ACC112 (cell line): ENCODE results near the gene BCL2A1.
A peak's percentile ranks its signal among the peaks of the same experiment; 100 is the strongest.

Source experiments
- H2AFZ ChIP-seq: fragments of 200-600 bp; sonication (generic); one replicate; pipeline ENCODE4 v1.6.0; 2017; ENCODE audit warnings: antibody characterized with exemption, low read length; ENCODE audit not compliant: unreplicated experiment
- H3K27ac ChIP-seq: fragments of 200-600 bp; sonication (generic); 2 replicates; pipeline ENCODE4 v1.5.1; 2014; ENCODE audit warnings: low read depth, mild to moderate bottlenecking, antibody characterized with exemption, low read length, moderate library complexity
- H3K27me3 ChIP-seq: fragments of 200-600 bp; sonication (generic); 2 replicates; pipeline ENCODE4 v1.6.1; 2014; ENCODE audit warnings: mild to moderate bottlenecking, antibody characterized with exemption, low read length, moderate library complexity, mixed read lengths; ENCODE audit not compliant: insufficient read depth
- H3K36me3 ChIP-seq: fragments of 200-600 bp; sonication (generic); 2 replicates; pipeline ENCODE4 v1.6.1; 2016; ENCODE audit warnings: mild to moderate bottlenecking, antibody characterized with exemption, low read length, moderate library complexity, mixed read lengths; ENCODE audit not compliant: insufficient read depth
- H3K4me1 ChIP-seq: fragments of 200-600 bp; sonication (generic); one replicate; pipeline ENCODE4 v1.6.1; 2016; ENCODE audit warnings: low read length, mixed read lengths; ENCODE audit not compliant: insufficient read depth, unreplicated experiment, control insufficient read depth
- H3K4me3 ChIP-seq: fragments of 200-600 bp; sonication (generic); 2 replicates; pipeline ENCODE4 v1.5.1; 2014; ENCODE audit warnings: mild to moderate bottlenecking, low read depth, low read length
- H3K79me2 ChIP-seq: fragments of 200-600 bp; sonication (generic); one replicate; pipeline ENCODE4 v1.6.0; 2016; ENCODE audit warnings: low read length; ENCODE audit not compliant: control insufficient read depth, unreplicated experiment, insufficient read depth

Gene BCL2A1

DNA sequence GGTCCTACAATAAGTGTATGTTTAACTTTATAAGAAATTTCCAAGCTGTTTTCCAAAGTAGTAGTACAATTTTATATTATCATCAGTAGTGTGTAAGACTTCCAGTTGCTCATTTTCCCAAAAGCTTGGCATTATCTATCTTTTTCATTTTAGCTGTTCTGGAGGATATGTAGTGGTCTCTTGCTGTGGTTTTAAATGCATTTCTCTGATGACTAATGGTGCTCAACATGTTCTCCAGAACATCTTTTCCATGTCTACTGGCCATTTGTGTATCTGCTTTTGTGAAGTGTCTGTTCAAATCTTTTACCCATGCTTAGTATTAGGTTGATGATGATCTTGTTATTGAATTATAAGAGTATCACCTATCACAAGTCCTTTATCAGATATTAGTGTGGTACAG lies 13.3 kb downstream of the BCL2A1 start:
- H3K36me3 ChIP-seq: no peaks in the 10 kb centered on the region
- no peaks in the 10 kb centered on the region for H3K27me3 ChIP-seq
- H3K4me3 ChIP-seq: no peak overlapping the region
- H2AFZ ChIP-seq: no peak overlapping the region
- H3K4me1 ChIP-seq: no peaks in the 10 kb centered on the region
- H3K27ac ChIP-seq: no peak overlapping the region
- H3K79me2 ChIP-seq: no peaks in the 10 kb centered on the region

DNA sequence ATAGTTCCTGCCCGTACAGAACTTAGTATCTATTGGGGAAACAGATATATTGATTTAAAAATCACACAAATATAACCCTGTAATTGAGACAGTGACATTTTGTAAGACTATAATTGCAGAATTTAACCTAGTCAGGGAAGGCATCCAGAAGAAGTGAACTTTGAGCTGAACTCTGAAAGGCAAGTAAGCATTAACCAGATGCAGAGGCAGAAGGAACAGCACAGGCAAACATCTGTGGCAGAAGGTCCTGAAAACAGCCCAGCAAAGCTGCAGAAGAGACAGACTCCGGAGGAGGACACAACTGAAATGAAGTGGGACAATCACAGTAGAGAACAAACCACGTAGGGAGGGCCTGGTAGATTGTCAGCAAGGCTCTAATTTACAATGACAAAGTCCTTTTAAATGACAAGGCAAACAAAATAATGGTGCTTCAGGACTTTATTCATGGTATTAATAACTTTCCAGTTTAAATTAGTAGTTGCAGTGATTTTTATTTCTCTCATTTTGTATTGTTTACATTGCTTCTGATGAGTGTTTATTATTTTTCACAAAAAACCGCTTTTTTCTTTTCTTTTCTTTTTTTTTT lies 14.5 kb downstream of the BCL2A1 start:
- H2AFZ ChIP-seq: peak overlapping the region; percentile 14
- H3K27ac ChIP-seq: no peak overlapping the region
- no peaks in the 10 kb centered on the region for H3K4me1 ChIP-seq

DNA sequence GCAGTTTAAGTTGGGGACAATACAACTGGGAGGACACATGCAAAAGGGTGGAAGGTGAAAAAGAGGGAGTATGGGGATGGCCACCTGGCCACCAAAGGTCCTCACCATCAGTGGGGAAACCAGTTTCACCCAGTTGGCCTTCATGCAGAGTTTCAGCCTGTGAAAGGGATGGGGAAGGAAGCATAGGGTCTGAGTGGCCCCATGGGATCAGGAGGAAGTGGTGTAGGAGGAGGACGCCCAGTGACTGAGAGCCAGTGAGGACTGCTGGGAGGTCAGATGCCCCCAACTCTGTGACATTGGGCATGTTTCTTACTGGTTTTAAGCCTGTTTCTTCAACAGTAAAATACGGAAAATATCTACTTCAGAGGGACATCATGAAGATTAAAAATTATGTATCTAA lies 16.3 kb downstream of the BCL2A1 start:
- no peak overlapping the region for H3K4me3 ChIP-seq
- no peaks in the 10 kb centered on the region for H3K4me1 ChIP-seq
- no peaks in the 10 kb centered on the region for H3K79me2 ChIP-seq
- no peak overlapping the region for H3K27ac ChIP-seq
- H2AFZ ChIP-seq: no peak overlapping the region
- no peaks in the 10 kb centered on the region for H3K36me3 ChIP-seq
- H3K27me3 ChIP-seq: no peaks in the 10 kb centered on the region

More for the DNA sequence above, 14.5 kb downstream of the BCL2A1 start:
- Histone ChIP-seq H3K36me3 (no peaks in the 10 kb centered on the region), H3K4me3 (no peak overlapping the region), H3K79me2 (no peaks in the 10 kb centered on the region), H3K27me3 (no peaks in the 10 kb centered on the region)

DNA sequence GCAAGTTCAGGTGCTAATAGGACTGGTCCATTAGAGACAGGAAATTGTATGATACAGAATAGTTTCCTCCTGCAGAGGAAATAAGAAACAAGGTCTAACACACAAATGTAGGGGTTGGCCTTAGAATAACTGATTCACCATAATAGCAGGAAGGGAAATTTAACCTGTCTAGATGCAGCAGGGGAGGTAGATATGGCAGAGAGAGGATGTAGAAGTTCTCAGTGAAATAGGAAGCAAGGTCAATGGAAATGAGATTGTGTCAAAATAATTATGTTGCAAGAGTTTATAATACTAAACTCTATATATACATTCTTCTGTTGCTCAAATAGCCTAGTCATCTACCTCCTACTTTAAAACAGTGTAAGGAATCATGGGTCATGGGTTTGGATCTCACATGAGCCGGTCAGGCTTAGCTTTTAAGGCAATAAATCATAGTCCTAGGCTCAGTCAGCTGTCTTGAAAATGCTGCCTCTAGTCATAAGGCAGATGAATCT lies 17.0 kb downstream of the BCL2A1 start:
- Histone ChIP-seq H3K27me3 (no peaks in the 10 kb centered on the region), H3K36me3 (no peaks in the 10 kb centered on the region), H2AFZ (no peak overlapping the region), H3K4me3 (no peak overlapping the region), H3K4me1 (no peaks in the 10 kb centered on the region), H3K79me2 (no peaks in the 10 kb centered on the region), H3K27ac (no peak overlapping the region)

DNA sequence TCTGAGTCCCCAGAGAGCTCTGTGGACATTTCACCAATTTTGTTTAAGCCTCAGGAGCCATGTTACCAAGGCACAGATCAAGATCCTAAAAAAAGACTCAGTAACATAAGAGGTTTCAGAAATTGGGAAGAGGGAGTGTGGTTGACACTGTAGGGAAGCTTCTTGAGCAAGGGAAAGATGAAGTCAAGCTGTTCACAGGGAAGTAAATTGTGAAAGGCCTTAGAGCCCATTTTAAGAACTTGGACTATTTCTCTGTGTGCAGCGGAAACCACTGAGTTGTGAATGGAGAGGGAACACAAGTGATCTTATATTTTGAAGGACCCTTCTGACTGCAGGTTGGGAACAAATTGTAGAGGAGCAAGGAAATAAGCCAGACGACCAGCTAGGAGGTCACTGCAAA lies 18.7 kb downstream of the BCL2A1 start:
- no peaks in the 10 kb centered on the region for H3K4me1 ChIP-seq
- H3K79me2 ChIP-seq: no peaks in the 10 kb centered on the region
- no peak overlapping the region for H2AFZ ChIP-seq
- H3K27ac ChIP-seq: no peak overlapping the region
- H3K27me3 ChIP-seq: no peaks in the 10 kb centered on the region
- no peaks in the 10 kb centered on the region for H3K36me3 ChIP-seq
- no peak overlapping the region for H3K4me3 ChIP-seq

DNA sequence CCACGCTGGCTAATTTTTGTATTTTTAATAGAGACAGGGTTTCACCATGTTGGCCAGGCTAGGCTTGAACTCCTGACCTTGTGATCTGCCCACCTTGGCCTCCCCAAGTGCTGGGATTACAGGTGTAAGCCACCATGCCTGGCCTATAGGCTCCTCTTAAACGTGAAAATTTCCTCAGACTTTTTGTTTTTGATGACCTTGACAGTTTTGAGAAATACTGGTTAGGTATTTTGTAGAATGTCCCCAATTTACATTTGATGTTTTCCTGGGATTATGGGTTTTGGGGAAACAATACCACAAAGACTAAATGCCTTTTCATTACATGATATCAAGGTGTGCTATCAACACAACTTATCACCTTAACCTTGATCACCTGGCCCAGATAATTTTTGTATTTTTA lies 20.7 kb downstream of the BCL2A1 start:
- H3K79me2 ChIP-seq: no peaks in the 10 kb centered on the region
- H3K4me3 ChIP-seq: no peak overlapping the region
- H3K36me3 ChIP-seq: no peaks in the 10 kb centered on the region
- H3K4me1 ChIP-seq: no peaks in the 10 kb centered on the region
- H2AFZ ChIP-seq: no peak overlapping the region
- no peaks in the 10 kb centered on the region for H3K27me3 ChIP-seq
- no peak overlapping the region for H3K27ac ChIP-seq

DNA sequence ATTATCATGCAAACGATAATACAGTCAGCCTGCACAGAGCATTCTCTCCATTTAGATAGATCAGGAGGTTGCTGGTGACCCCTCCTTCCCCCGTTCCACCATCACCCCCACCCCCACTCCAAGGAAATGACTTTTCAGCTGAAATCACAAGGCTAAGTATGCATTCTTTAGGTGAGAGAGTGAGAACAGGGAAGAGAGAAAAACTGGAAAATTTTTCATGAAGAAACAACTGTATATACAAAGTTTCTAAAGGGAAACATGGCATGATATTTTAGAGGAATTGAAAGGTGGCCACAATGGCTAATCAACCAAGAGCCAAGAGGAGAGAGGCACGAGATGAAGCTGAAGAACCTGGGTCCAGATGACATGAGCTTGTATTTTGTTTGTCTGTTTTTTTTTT lies 22.2 kb downstream of the BCL2A1 start:
- no peak overlapping the region for H2AFZ ChIP-seq
- no peaks in the 10 kb centered on the region for H3K4me1 ChIP-seq
- no peak overlapping the region for H3K27ac ChIP-seq
- H3K79me2 ChIP-seq: no peaks in the 10 kb centered on the region
- no peaks in the 10 kb centered on the region for H3K36me3 ChIP-seq
- no peaks in the 10 kb centered on the region for H3K27me3 ChIP-seq
- no peak overlapping the region for H3K4me3 ChIP-seq

DNA sequence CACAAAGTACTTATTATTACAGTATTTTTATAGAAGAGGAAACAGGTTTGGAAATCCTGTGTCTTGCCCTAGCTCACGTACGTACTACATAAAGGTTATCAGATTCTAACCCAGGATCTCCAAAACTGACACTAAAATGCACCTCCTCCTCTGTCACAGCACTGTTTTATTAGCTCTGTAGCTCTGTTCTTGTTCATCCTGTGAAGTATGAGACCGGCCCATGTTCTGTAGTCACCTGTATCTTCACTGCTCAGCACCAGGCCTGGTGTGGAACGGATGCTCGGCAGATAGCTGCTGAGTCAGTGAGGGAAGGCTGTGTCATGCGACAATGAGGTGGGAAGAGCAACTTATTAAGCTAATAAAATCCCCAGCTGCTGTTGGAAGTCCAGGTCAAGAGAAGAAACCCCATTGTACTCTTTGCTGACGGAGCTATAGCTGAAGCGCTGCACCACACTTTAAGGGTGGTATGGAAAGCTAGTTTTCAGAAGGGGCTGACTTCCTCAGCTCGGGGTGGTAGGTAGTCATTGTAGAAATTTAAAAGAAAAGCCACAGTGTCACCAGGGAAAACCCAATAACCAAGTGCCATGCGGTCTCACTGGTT lies 22.8 kb downstream of the BCL2A1 start:
- Histone ChIP-seq H3K27ac (no peak overlapping the region), H3K27me3 (no peaks in the 10 kb centered on the region), H3K4me3 (no peak overlapping the region), H3K79me2 (no peaks in the 10 kb centered on the region), H3K4me1 (peaks cover 6% of the 10 kb centered on the region), H3K36me3 (no peaks in the 10 kb centered on the region), H2AFZ (no peak overlapping the region)

DNA sequence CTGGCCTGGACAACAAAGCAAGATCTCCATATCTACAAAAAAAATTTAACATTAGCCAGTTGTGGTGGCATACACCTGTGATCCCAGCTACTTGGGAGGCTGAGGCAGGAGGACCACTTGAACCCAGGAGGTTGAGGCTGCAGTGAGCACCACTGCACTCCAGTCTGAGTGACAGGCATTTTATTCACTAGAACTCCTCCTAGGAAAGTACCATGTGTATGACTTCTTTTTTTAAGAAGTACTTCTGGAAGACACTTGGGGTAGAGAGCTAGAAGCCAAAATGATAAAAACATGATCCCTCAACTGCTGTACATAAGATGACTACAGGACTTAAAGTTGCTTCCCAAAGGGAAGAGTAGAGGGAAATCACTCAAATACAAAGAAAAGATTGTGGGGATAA lies 24.0 kb downstream of the BCL2A1 start:
- no peak overlapping the region for H2AFZ ChIP-seq
- H3K4me3 ChIP-seq: no peak overlapping the region
- peaks cover 17% of the 10 kb centered on the region for H3K4me1 ChIP-seq
- no peaks in the 10 kb centered on the region for H3K36me3 ChIP-seq
- H3K79me2 ChIP-seq: no peaks in the 10 kb centered on the region
- no peaks in the 10 kb centered on the region for H3K27me3 ChIP-seq
- no peak overlapping the region for H3K27ac ChIP-seq

DNA sequence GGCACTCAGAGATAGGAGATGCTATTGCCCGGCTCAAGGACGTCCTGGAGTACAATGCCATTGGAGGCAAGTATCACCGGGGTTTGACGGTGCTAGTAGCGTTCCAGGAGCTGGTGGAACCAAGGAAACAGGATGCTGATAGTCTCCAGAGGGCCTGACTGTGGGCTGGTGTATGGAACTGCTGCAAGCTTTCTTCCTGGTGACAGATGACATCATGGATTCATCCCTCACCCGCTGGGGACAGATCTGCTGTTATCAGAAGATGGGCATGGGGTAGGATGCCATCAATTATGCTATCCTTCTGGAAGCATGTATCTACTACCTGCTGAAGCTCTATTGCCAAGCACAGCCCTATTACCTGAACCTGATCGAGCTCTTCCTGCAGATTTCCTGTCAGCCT lies 26.4 kb downstream of the BCL2A1 start:
- no peaks in the 10 kb centered on the region for H3K27me3 ChIP-seq
- H3K27ac ChIP-seq: no peak overlapping the region
- no peak overlapping the region for H3K4me3 ChIP-seq
- H3K36me3 ChIP-seq: no peaks in the 10 kb centered on the region
- no peak overlapping the region for H2AFZ ChIP-seq
- H3K79me2 ChIP-seq: no peaks in the 10 kb centered on the region
- peaks cover 20% of the 10 kb centered on the region for H3K4me1 ChIP-seq

DNA sequence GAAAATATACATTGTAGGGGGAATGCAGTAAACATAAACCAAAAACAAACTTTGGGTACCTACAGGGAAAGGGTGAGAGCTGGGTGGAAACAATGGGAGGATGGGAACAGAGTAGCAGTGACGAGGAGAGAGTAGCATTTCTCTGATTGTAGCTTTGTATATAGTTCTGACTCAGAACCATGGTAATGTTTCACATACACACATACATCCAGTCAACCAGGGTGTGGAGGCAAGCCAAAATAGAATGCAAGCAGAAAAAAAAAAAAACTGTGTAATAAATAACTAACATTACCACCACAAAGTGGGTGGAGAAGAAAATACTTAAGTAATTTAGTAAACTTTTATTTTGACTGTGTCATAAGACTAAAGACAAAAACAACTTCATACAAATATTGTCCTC lies 27.2 kb downstream of the BCL2A1 start:
- Histone ChIP-seq H3K79me2 (no peaks in the 10 kb centered on the region), H3K27me3 (no peaks in the 10 kb centered on the region), H3K27ac (no peak overlapping the region), H3K4me3 (no peak overlapping the region), H3K4me1 (peaks cover 20% of the 10 kb centered on the region), H3K36me3 (no peaks in the 10 kb centered on the region), H2AFZ (no peak overlapping the region)
